NCI-H2196 treated with DMSO at 0.1 percent for 48 hours (cell line): ENCODE results near the gene KRIT1.

ENCODE experiments used
- DNase-seq: peaks from one replicate; lab custom pipeline; 2025; ENCODE audit not compliant: unreplicated experiment; lab: John Stamatoyannopoulos, UW

The KRIT1 gene

GRCh38 chr7:92156990-92157389 lies 88.7 kb downstream of the KRIT1 start:
- DNase-seq = no peak

- DNase-seq = no peak
These were observed 90.5 kb downstream of the KRIT1 start for GRCh38 chr7:92155108-92155739.

DNA sequence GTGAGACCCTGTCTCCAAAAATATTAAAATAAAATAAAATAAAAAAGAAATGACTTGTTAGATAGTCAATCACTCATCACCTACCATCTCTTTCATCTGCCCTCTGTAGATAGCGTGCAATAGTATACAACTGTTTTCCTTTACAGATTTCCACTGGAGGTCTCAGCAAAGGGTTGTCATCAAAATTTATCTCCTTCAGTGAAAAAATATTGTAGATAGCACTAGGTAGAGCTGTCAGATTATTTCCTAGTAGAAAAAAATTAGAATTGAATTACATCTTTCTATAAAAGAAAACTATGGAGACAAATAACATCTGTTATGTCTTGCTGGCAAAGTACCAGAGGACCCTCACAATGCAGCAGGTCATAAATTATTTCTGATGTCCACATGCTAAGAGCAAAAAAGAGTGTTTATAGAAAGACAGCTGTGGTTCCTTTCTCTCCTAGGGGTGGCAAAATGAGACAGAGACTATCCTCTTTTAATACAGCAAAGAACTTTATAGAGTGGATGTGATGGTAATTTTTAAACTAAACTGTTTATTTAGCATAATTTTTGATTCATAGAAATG lies 95.2 kb downstream of the KRIT1 start:
- DNase-seq = no peak

GRCh38 chr7:92149736-92150239 lies 95.9 kb downstream of the KRIT1 start:
- DNase-seq = no peak
